ENCODE measurements around the gene SMOC2. TPM values are rescaled to one million over a fixed set of nuclear protein-coding genes. Genes with fewer than 3 reads are reported as not detected.
A peak's percentile ranks its signal among the peaks of the same experiment; 100 is the strongest.
"Not testable (repeated sequence)": the region's sequence is repeated elsewhere in the genome, so short reads cannot be mapped to it uniquely, and the experiment has no call there.

Gene SMOC2
- polyA plus RNA-seq, 4 donors = 18.9 to 38.2 (median 27.1) TPM

DNA sequence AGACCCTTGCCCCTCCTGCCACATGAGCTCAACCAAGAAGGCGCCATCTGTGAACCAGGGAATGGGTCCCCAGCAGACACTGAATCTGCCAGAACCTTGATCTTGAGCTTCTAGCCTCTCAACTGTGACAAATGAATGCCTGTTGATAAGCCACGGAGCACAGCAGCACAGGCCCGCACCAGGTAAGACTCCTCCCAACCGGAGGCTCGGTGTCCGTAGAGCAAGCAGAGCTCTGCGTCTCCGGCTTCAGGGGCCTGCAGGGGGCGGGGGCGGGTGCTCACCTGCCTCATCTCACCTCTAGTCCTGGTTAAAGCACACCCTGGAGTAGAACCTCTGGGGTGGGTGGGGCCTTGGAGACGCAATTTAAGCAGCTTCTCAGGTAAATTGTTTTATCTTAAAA is 122.7 kb downstream of the SMOC2 start:
- no peak for DNase-seq (ENCODE audit: low read depth in 4 of 4, low spot score in 2 of 4)

- no peak for DNase-seq (ENCODE audit: low read depth in 4 of 4, low spot score in 2 of 4)
Observed at GRCh38 chr6:168565112-168565511, 124.1 kb downstream of the SMOC2 start.

GRCh38 chr6:168570211-168570610 is 129.2 kb downstream of the SMOC2 start:
- no peak for DNase-seq (ENCODE audit: low read depth in 4 of 4, low spot score in 2 of 4)

GRCh38 chr6:168571268-168571667 is 130.3 kb downstream of the SMOC2 start:
- no peak for DNase-seq (ENCODE audit: low read depth in 4 of 4, low spot score in 2 of 4)

- not testable (repeated sequence) for DNase-seq (ENCODE audit: low read depth in 4 of 4, low spot score in 2 of 4)
Observed at GRCh38 chr6:168573276-168573835, 132.4 kb downstream of the SMOC2 start.

DNA sequence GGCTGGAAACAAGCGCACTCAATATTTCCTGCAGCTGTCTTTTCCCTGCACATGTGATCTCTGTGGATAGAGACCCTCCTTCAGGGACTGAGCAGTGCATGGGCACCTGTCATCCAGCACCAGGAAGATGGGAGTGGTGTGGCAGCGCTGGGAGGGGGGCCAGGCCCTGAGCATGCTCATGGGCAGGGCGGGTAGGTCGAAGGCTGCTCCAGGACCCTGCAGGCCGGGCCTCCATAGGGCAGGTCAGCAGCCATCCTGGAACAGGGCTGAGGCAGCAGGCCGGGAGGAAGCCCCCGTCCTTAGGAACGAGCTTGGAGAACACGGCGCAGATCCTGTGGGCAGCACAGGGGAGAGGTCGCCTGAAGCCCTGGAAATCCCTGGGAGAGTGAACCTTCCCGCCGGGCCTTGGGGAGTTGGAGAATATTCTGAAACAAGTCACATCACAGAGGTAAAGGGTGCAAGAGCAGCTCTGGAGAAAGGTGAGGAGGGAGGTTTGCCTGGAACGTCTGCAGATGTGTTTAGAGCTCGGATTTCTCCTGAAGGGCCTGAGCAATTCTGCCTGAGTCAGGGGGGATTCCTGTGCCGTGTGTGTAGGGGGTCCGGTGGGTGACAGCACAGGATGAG is 133.2 kb downstream of the SMOC2 start:
- DNase-seq (ENCODE audit: low read depth in 4 of 4, low spot score in 2 of 4) = no peak

DNA sequence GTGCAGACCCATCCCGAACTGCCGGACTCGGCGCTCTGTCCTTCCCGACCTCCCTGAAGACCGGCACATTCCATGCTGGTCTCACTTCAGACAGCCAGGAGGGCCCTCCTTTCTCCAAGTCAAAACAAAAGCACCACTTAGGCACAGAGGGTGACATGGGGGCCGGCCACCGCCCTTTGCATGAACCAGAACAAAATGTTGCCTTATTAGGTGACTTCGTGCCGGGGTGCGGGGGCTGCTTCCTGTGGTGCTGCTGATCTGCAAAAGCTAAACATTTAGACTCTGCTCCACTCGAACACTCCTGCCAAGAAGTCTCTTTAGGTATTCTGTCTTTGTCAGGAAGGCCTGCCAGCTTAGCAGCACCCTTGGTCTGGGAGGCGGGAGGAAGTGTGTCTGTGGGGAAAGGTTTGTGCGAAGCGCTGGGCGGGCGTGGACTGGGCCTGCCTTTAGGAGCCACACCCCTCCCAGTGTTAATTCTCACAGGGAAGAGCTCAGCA is 133.8 kb downstream of the SMOC2 start:
- DNase-seq (ENCODE audit: low read depth in 4 of 4, low spot score in 2 of 4) = peak in 2 of 4 donors; percentile 35 to 46

- no peak for DNase-seq (ENCODE audit: low read depth in 4 of 4, low spot score in 2 of 4)
Observed at GRCh38 chr6:168575346-168576098, 134.5 kb downstream of the SMOC2 start.

DNA sequence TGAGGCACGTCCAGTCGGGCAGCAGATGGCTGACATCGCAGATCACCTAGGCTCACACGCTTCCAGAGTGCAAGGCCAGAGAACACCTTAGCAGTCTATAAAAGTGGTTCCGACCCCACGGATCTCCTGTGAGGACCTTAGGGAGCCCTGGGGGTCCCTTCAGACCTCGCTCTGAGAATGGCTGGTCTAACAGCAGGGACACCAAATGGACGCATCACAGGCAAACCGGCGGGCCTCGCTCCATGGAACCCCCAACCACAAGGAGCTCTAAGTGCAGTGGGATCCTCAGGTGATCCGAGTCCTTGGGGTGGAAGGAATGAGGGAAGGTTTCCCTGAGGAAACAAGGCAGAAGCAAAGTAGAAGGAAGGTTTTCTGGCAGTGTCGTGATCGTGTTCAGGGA is 135.4 kb downstream of the SMOC2 start:
- no peak for DNase-seq (ENCODE audit: low read depth in 4 of 4, low spot score in 2 of 4)

DNA sequence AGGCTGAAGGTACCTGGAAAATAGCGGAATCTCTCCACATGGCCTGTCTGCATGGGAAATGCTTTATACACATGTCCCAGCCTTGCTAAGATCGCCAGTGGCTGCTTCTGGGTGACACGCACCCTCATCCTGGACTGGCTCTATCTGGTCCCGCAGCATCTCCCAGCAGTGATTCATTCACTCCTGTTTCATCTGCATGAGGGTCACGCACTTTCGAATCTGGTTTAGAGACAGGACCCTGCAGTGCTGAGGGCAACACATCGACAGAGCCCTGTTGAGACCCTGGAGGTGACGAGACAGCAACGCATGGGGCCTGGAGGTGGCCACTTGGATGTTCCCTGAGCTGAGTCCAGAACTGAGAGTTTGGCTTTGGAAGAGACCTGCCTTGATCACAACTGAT is 136.5 kb downstream of the SMOC2 start:
- no peak for DNase-seq (ENCODE audit: low read depth in 4 of 4, low spot score in 2 of 4)

- no peak for DNase-seq (ENCODE audit: low read depth in 4 of 4, low spot score in 2 of 4)
Observed at GRCh38 chr6:168578036-168578435, 137.1 kb downstream of the SMOC2 start.

GRCh38 chr6:168581236-168581635 is 140.3 kb downstream of the SMOC2 start:
- DNase-seq (ENCODE audit: low read depth in 4 of 4, low spot score in 2 of 4) = no peak

GRCh38 chr6:168581706-168582105 is 140.7 kb downstream of the SMOC2 start:
- no peak for DNase-seq (ENCODE audit: low read depth in 4 of 4, low spot score in 2 of 4)

DNA sequence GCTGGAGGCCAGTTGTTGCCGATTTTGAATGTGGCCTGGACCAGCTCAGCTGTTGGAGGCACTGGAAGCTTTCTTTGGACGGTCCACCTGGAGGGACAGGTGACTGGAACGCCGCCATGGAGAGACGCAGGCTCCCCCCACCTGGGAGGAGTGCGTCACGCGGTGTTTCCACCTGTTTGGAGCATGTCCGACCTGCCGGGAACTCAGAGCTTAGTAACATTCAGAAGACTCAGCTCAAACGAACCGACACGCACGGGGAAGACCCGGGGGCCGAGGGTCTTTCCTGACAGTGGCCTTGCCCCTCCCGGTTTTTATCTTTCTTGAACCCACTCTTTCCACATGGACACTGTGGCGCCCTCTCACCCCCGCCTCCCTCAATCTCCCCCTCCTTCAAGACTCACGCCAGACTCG is 141.6 kb downstream of the SMOC2 start:
- no peak for DNase-seq (ENCODE audit: low read depth in 4 of 4, low spot score in 2 of 4)

DNA sequence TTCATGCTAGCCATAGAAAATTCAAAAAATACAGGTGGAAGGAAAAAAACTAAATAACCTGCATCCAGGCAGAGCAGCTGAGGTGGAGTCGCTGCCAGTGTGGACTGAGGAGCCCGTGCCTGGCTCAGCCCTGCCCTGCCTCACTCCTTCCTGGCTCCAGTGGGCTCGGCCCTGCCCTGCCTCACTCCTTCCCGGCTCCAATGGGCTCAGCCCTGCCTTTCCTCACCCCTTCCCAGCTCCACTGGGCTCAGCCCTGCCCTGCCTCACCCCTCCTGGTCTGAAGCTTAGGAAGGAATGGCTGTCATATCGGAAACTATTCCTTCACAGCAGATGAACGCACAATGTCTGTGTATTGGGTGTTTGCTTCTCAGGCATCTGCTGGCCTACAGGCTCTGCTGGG is 142.1 kb downstream of the SMOC2 start:
- DNase-seq (ENCODE audit: low read depth in 4 of 4, low spot score in 2 of 4) = no peak

DNA sequence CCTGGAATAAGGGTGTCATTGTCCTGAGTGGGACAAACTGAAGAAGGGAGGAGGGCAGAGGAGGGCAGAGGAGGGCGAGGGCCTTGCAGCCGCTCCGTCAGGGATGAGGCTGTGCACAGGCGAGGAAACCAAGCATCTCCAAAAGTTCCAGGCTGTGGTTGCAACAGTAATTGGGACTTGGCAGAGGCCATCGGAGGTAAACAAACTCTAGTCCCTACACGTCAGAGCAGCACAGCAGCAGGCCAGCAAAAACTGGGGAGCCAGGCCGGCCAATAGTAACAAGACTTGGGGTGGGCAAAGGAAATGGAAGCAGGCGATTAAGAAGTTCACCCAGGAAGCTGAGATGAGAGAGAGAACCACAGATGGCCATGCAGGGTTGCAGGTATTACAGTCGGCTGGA is 142.8 kb downstream of the SMOC2 start:
- no peak for DNase-seq (ENCODE audit: low read depth in 4 of 4, low spot score in 2 of 4)

- no peak for DNase-seq (ENCODE audit: low read depth in 4 of 4, low spot score in 2 of 4)
Observed at GRCh38 chr6:168584249-168584648, 143.3 kb downstream of the SMOC2 start.

DNA sequence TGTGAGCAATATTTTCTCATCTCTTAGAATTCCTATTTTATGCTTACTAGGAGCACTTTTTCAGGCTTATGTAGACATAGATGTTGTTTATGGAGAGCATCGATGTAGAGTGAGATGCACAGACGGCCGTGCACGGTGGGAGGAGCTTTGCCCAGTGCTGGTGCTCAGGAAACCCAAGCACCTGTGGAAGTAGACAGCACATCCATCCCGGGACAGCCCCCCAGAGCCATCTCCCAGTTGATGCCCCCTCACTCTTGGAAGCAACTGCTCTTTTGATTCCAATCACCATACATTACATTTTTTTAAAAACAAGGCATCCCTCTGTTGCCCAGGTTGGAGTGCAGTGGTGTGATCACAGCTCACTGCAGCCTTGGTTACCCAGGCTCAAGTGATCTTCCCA is 143.7 kb downstream of the SMOC2 start:
- DNase-seq (ENCODE audit: low read depth in 4 of 4, low spot score in 2 of 4) = no peak

DNA sequence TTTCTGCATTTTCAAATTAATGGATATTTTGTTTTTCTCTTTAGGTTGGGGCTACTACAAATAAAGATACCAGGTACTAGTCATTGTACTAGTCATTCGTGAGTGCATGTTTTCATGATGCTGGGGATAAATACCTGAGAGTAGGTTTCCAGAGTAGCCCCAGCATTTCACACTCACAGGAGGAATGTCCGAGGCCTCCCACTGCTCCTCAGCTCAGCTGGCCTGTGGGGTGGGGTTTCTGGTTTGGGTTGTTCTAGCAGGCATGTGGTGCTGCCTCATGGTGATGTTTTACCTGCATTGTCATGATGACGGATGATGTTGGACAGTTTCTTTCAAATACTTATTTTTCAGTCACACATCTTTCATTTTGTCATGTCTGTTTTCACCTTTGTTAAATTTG is 144.5 kb downstream of the SMOC2 start:
- no peak for DNase-seq (ENCODE audit: low read depth in 4 of 4, low spot score in 2 of 4)

GRCh38 chr6:168589275-168589674 is 148.3 kb downstream of the SMOC2 start:
- DNase-seq (ENCODE audit: low read depth in 4 of 4, low spot score in 2 of 4) = no peak

DNA sequence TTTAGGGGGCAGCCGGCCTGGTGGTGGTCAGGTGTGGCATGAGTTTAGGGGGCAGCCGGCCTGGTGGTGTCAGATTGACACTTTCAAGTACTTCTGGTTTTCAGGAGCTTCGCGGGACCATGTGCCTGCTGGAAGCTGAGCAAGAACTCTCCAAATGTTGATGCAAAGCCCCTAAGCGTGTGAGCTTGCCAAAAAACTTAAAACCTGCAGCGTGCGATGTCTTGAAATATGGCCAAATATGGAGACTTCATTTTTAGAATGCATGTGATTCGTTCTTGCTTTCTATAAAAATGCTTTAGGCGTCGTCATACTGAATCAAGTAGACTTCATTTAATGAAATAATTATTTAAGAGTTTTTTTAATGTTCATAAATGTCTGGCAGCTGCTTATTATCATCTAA is 149.4 kb downstream of the SMOC2 start:
- no peak for DNase-seq (ENCODE audit: low read depth in 4 of 4, low spot score in 2 of 4)

- no peak for DNase-seq (ENCODE audit: low read depth in 4 of 4, low spot score in 2 of 4)
Observed at GRCh38 chr6:168596344-168596743, 155.4 kb downstream of the SMOC2 start.

Measured in left renal cortex interstitium (tissue), 4 donors.